Fibroblast of lung (primary cell): Measurements from ENCODE around the gene ZBTB16. TPM values are rescaled to one million over a fixed set of nuclear protein-coding genes. Genes with fewer than 3 reads are reported as not detected.

Source experiments
- DNase-seq, 2 donors: peaks; one replicate each; pipeline versions ENCODE4 v3.0.0 to v3.0.0-alpha.2; 2010; ENCODE audit warnings: low read depth in 2 of 2
- H2AFZ ChIP-seq: 2 replicates; pipeline ENCODE4 v1.5.1; 2012; ENCODE audit warnings: low read length, control low read depth, inconsistent platforms
- H3K27ac ChIP-seq: 2 replicates; pipeline ENCODE4 v1.5.1; 2011; ENCODE audit warnings: low read length, control low read depth; ENCODE audit not compliant: insufficient read depth
- H3K27me3 ChIP-seq: 2 replicates; pipeline ENCODE4 v1.5.1; 2011; ENCODE audit warnings: mild to moderate bottlenecking, low read length; ENCODE audit not compliant: control insufficient read depth, insufficient read depth
- H3K36me3 ChIP-seq: 2 replicates; pipeline ENCODE4 v1.5.1; 2011; ENCODE audit warnings: low read length; ENCODE audit not compliant: control insufficient read depth, insufficient read depth
- H3K4me1 ChIP-seq: 2 replicates; pipeline ENCODE4 v1.5.1; 2011; ENCODE audit warnings: low read length; ENCODE audit not compliant: control insufficient read depth, insufficient read depth; ENCODE audit errors: extremely low read depth
- H3K4me2 ChIP-seq: 2 replicates; pipeline ENCODE4 v1.5.1; 2011; ENCODE audit warnings: low read length, control low read depth; ENCODE audit not compliant: insufficient read depth; ENCODE audit errors: extremely low read depth
- H3K4me3 ChIP-seq, 4 experiments: fragments of 200-600 bp in 1 of 4; sonication (generic) in 1 of 4; replicated peaks in 1 of 4; 2 replicates each; pipeline ENCODE4 v1.5.1; 2011 to 2016; ENCODE audit warnings: low read length in 4 of 4, low read depth in 3 of 4, mild to moderate bottlenecking in 3 of 4, control low read depth in 2 of 4, inconsistent platforms in 1 of 4, mixed read lengths in 1 of 4; ENCODE audit not compliant: insufficient read depth in 1 of 4; ENCODE audit errors: control extremely low read depth in 1 of 4
- H3K79me2 ChIP-seq: 2 replicates; pipeline ENCODE4 v1.5.1; 2012; ENCODE audit warnings: mild to moderate bottlenecking, low read length, inconsistent platforms; ENCODE audit not compliant: control insufficient read depth, insufficient read depth
- H3K9ac ChIP-seq: 2 replicates; pipeline ENCODE4 v1.5.1; 2011; ENCODE audit warnings: mild to moderate bottlenecking, low read length, control low read depth; ENCODE audit not compliant: insufficient read depth
- H3K9me3 ChIP-seq: 2 replicates; pipeline ENCODE4 v1.5.1; 2012; ENCODE audit warnings: low read depth, low read length; ENCODE audit not compliant: control insufficient read depth, insufficient read depth
- H4K20me1 ChIP-seq: 2 replicates; pipeline ENCODE4 v1.5.1; 2011; ENCODE audit warnings: low read length; ENCODE audit not compliant: control insufficient read depth, insufficient read depth; ENCODE audit errors: extremely low read depth
- EZH2 ChIP-seq: IDR thresholded peaks from 2 replicates; pipeline ENCODE4 v1.5.1; 2012; ENCODE audit warnings: low read length, control low read depth, mild to moderate bottlenecking; ENCODE audit errors: missing control alignments
- polyA plus RNA-seq, 2 donors: library from polyadenylated mRNA; depleted of rRNA in 1 of 2; stranded (reverse) in 1 of 2; unstranded in 1 of 2; fragments of >200 nt; gene quantifications; 2 replicates each; pipeline ENCODE4 v1.2.1, GENCODE V29; 2011 to 2012; ENCODE audit warnings: missing spikeins in 1 of 2
- total RNA-seq: library from RNA; depleted of rRNA; stranded (reverse); fragments of >200 nt; gene quantifications from 2 replicates; pipeline ENCODE4 v1.2.1, GENCODE V29; 2014
- TF ChIP-seq, protein P1 (sequence below), 2 donors: IDR thresholded peaks in 1 of 2; conservative IDR thresholded peaks in 1 of 2; 1 replicate in 1 of 2; 2 replicates in 1 of 2; pipeline ENCODE4 v1.5.1; 2011 to 2012; ENCODE audit warnings: low read length in 2 of 2, control low read depth in 1 of 2, inconsistent platforms in 1 of 2, low read depth in 1 of 2, mild to moderate bottlenecking in 1 of 2

ZBTB16 gene
- total and polyA plus RNA-seq, 2 donors (not counting 1 experiment from before 2014, with no cell fraction given), result not detected

- no peak overlapping the region for H3K4me2 ChIP-seq
- TF ChIP-seq, protein P1, sequence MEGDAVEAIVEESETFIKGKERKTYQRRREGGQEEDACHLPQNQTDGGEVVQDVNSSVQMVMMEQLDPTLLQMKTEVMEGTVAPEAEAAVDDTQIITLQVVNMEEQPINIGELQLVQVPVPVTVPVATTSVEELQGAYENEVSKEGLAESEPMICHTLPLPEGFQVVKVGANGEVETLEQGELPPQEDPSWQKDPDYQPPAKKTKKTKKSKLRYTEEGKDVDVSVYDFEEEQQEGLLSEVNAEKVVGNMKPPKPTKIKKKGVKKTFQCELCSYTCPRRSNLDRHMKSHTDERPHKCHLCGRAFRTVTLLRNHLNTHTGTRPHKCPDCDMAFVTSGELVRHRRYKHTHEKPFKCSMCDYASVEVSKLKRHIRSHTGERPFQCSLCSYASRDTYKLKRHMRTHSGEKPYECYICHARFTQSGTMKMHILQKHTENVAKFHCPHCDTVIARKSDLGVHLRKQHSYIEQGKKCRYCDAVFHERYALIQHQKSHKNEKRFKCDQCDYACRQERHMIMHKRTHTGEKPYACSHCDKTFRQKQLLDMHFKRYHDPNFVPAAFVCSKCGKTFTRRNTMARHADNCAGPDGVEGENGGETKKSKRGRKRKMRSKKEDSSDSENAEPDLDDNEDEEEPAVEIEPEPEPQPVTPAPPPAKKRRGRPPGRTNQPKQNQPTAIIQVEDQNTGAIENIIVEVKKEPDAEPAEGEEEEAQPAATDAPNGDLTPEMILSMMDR (conservative IDR thresholded peaks at IDR 0.05 in 1 of 2, IDR thresholded peaks at IDR 0.05 in 1 of 2; ENCODE audit: low read depth in 1 of 2, low read length in 2 of 2), result no peak
- no peak for TF ChIP-seq EZH2
- no peaks in the 10 kb centered on the region for H3K4me1 ChIP-seq
- no peak overlapping the region for H2AFZ ChIP-seq
- H3K27ac ChIP-seq, result no peak overlapping the region
- H3K9ac ChIP-seq, result no peak overlapping the region
- no peak overlapping the region for H3K4me3 ChIP-seq
- H3K27me3 ChIP-seq, result no peaks in the 10 kb centered on the region
- no peaks in the 10 kb centered on the region for H3K79me2 ChIP-seq
- H4K20me1 ChIP-seq, result no peaks in the 10 kb centered on the region
- no peak for DNase-seq
- no peaks in the 10 kb centered on the region for H3K36me3 ChIP-seq
- H3K9me3 ChIP-seq, result no peaks in the 10 kb centered on the region
Observed at GRCh38 chr11:114015117-114015516, 44.4 kb upstream of the ZBTB16 start.

DNA sequence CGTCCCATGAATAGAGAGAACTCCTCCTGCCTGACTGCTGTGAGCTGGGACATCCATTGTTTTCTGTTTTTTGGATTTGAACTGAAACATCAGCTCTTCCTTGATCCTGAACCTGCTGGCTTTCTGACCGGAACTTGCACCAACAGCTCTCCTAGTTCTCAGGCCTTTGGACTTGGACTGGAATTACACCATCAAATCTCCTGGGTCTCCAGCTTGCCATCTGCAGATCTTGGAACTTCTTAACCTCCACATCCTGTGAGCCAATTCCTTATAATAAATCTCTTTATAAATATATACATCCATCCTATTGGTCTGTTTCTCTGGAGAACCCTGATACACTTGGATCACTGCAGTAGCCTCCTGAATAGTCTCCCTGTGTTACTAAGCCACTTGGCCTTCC, 42.5 kb upstream of the ZBTB16 start:
- H3K27me3 ChIP-seq, result no peaks in the 10 kb centered on the region
- no peaks in the 10 kb centered on the region for H4K20me1 ChIP-seq
- H3K4me3 ChIP-seq, result no peak overlapping the region
- no peak overlapping the region for H3K27ac ChIP-seq
- H3K9me3 ChIP-seq, result no peaks in the 10 kb centered on the region
- H3K4me2 ChIP-seq, result no peak overlapping the region
- no peaks in the 10 kb centered on the region for H3K4me1 ChIP-seq
- H3K36me3 ChIP-seq, result no peaks in the 10 kb centered on the region
- no peaks in the 10 kb centered on the region for H3K79me2 ChIP-seq
- H2AFZ ChIP-seq, result no peak overlapping the region
- no peak for DNase-seq
- TF ChIP-seq EZH2, result no peak
- TF ChIP-seq, protein P1 (conservative IDR thresholded peaks at IDR 0.05 in 1 of 2, IDR thresholded peaks at IDR 0.05 in 1 of 2; ENCODE audit: low read depth in 1 of 2, low read length in 2 of 2), result no peak
- H3K9ac ChIP-seq, result no peak overlapping the region

- peak in 1 of 2 donors; percentile 23 for DNase-seq
Observed at GRCh38 chr11:114017723-114018122, 41.8 kb upstream of the ZBTB16 start.

More at GRCh38 chr11:114017723-114018122, 41.8 kb upstream of the ZBTB16 start:
- Histone ChIP-seq H3K27ac (no peak overlapping the region), H3K9ac (no peak overlapping the region), H4K20me1 (no peaks in the 10 kb centered on the region), H2AFZ (no peak overlapping the region), H3K36me3 (no peaks in the 10 kb centered on the region), H3K27me3 (no peaks in the 10 kb centered on the region), H3K4me2 (no peak overlapping the region), H3K9me3 (no peaks in the 10 kb centered on the region), H3K79me2 (no peaks in the 10 kb centered on the region), H3K4me1 (no peaks in the 10 kb centered on the region), H3K4me3 (no peak overlapping the region)
- no peak for TF ChIP-seq EZH2
- TF ChIP-seq, protein P1 (conservative IDR thresholded peaks at IDR 0.05 in 1 of 2, IDR thresholded peaks at IDR 0.05 in 1 of 2; ENCODE audit: low read depth in 1 of 2, low read length in 2 of 2), result no peak
